OCI-LY1 (cell line): Measurements from ENCODE around the gene CFAP157.

Experiments used
- CTCF ChIP-seq: fragments of 200-600 bp; sonication (generic), shearing (Covaris generic); IDR thresholded peaks from 2 replicates; pipeline ENCODE4 v1.5.1; 2017; ENCODE audit warnings: mild to moderate bottlenecking, antibody characterized with exemption, low read length, moderate library complexity, mixed read lengths
- EZH2 ChIP-seq: fragments of 200-600 bp; sonication (generic), shearing (Covaris generic); IDR thresholded peaks from 2 replicates; pipeline ENCODE4 v1.8.0; 2017; ENCODE audit warnings: borderline replicate concordance, mixed run types, mild to moderate bottlenecking, antibody characterized with exemption, low read length, moderate library complexity, mixed read lengths

GRCh38 chr9:127682351-127683136 lies 24.2 kb upstream of the CFAP157 start:
- TF ChIP-seq CTCF = no peak
- TF ChIP-seq EZH2 = no peak
